GM23248 (cell line): ENCODE data around the gene MMP14. TPM values are rescaled to one million over a fixed set of nuclear protein-coding genes. Genes with fewer than 3 reads are reported as not detected.
"Not testable (repeated sequence)": the region's sequence is repeated elsewhere in the genome, so short reads cannot be mapped to it uniquely, and the experiment has no call there.

Experiments used
- DNase-seq: peaks from one replicate; pipeline ENCODE4 v3.0.0-alpha.2; 2015
- H2AFZ ChIP-seq: fragments of 200-600 bp; sonication (generic); 2 replicates; pipeline ENCODE4 v1.6.1; 2016; ENCODE audit warnings: antibody characterized with exemption
- H3F3A ChIP-seq: fragments of 200-600 bp; sonication (generic); 2 replicates; pipeline ENCODE4 v1.6.1; 2016; ENCODE audit warnings: mild to moderate bottlenecking, antibody characterized with exemption, mixed run types; ENCODE audit not compliant: insufficient read depth
- H3K27ac ChIP-seq: fragments of 200-600 bp; sonication (generic); 2 replicates; pipeline ENCODE4 v1.5.1; 2016; ENCODE audit warnings: mild to moderate bottlenecking
- H3K27me3 ChIP-seq: fragments of 200-600 bp; sonication (generic); replicated peaks from 2 replicates; pipeline ENCODE4 v1.6.1; 2016; ENCODE audit warnings: mild to moderate bottlenecking; ENCODE audit not compliant: insufficient read depth
- H3K36me3 ChIP-seq: fragments of 200-600 bp; sonication (generic); 2 replicates; pipeline ENCODE4 v1.6.1; 2016; ENCODE audit warnings: low read depth, mild to moderate bottlenecking
- H3K4me1 ChIP-seq: fragments of 200-600 bp; sonication (generic); 2 replicates; pipeline ENCODE4 v1.6.1; 2016; ENCODE audit warnings: mild to moderate bottlenecking; ENCODE audit not compliant: insufficient read depth
- H3K4me2 ChIP-seq: fragments of 200-600 bp; sonication (generic); one replicate; pipeline ENCODE4 v1.6.1; 2016; ENCODE audit warnings: mild to moderate bottlenecking; ENCODE audit not compliant: unreplicated experiment
- H3K4me3 ChIP-seq: fragments of 200-600 bp; sonication (generic); 2 replicates; pipeline ENCODE4 v1.5.1; 2016; ENCODE audit warnings: mild to moderate bottlenecking
- H3K79me2 ChIP-seq: fragments of 200-600 bp; sonication (generic); 2 replicates; pipeline ENCODE4 v1.6.1; 2016; ENCODE audit warnings: mild to moderate bottlenecking; ENCODE audit not compliant: insufficient read depth
- H3K9ac ChIP-seq: fragments of 200-600 bp; sonication (generic); 2 replicates; pipeline ENCODE4 v1.6.1; 2016; ENCODE audit warnings: mild to moderate bottlenecking
- H3K9me2 ChIP-seq: fragments of 200-600 bp; sonication (generic); 2 replicates; pipeline ENCODE4 v1.6.1; 2016; ENCODE audit warnings: mixed run types, mild to moderate bottlenecking, moderate library complexity; ENCODE audit not compliant: insufficient read depth
- H3K9me3 ChIP-seq: fragments of 200-600 bp; sonication (generic); one replicate; pipeline ENCODE4 v1.6.1; 2017; ENCODE audit warnings: low read depth
- H4K20me1 ChIP-seq: fragments of 200-600 bp; sonication (generic); 2 replicates; pipeline ENCODE4 v1.6.0; 2016; ENCODE audit not compliant: insufficient read depth
- EZH2 ChIP-seq: fragments of 200-600 bp; sonication (generic); IDR thresholded peaks from 2 replicates; pipeline ENCODE4 v1.6.1; 2018; ENCODE audit warnings: antibody characterized with exemption, mild to moderate bottlenecking; ENCODE audit not compliant: insufficient read depth, poor library complexity, severe bottlenecking
- EZH2phosphoT487 ChIP-seq: fragments of 200-600 bp; sonication (generic); IDR thresholded peaks from 2 replicates; pipeline ENCODE4 v1.6.1; 2018; ENCODE audit warnings: antibody characterized with exemption, moderate library complexity, mild to moderate bottlenecking, low read depth; ENCODE audit not compliant: insufficient read depth
- WGBS, 2 experiments: methylation state at CpG; one replicate each; pipeline ENCODE4 v1.1.6; 2015 to 2017; ENCODE audit warnings: low lambda C conversion rate in 2 of 2, low coverage in 1 of 2; ENCODE audit errors: missing lambda C conversion rate in 2 of 2; 5-methylcytosine and 5-hydroxymethylcytosine counted together
- in situ Hi-C: fragments of 300-500 bp; cut with MboI; formaldehyde crosslinking; loops from 2 replicates; pipeline ENCODE4 v1.15.0; 2020
- polyA plus RNA-seq: library from polyadenylated mRNA; unstranded; fragments of >200 nt; fragmentation: Nextera tagmentation; extraction: Ambion mirVana; gene quantifications from 2 replicates; pipeline ENCODE4 v1.2.1, GENCODE V29; 2016
- total RNA-seq: library from RNA; depleted of rRNA; stranded (reverse); fragments of >200 nt; shearing (Covaris generic); gene quantifications from 2 replicates; pipeline ENCODE4 v1.2.3, GENCODE V29; 2014

The MMP14 gene
- total and polyA plus RNA-seq, 2 experiments from 2014 or later, result 50.1 to 450 TPM

DNA sequence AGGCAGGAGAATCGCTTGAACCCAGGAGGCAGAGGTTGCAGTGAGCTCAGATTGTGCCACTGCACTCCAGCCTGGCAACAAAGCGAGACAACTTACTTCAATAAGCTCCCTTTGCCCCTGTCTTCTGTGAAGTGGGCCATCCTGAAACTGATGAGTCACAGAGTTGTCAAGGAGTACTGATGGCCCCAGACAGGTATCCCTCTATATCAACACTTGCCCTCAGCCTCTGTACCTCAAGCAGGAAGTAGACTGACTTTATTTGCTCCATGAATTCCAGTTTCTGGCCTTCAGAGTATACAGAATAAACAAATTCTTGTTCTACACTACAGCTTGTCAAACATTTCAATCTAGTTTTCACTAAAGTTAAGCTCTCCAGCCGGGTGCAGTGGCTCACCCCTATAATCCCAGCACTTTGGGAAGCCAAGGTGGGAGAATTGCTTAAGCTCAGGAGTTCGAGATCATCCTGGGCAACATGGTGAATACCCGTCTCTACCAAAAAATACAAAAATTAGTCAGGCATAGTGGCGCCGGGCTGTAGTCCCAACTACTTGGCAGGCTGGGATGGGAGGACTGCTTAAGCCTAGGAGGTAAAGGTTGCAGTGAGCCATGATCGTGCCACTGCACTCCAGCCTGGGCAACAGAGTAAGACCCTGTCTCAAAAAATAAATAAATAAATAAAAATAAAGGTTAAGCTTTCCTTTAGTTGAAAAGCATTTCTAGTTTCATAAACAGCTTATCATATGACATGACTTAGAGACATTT, 18.8 kb downstream of the MMP14 start:
- no peak overlapping the region for H3K4me2 ChIP-seq
- no peak overlapping the region for H2AFZ ChIP-seq
- H3K27me3 ChIP-seq, result no peaks in the 10 kb centered on the region
- H3K4me1 ChIP-seq, result peaks cover 25% of the 10 kb centered on the region
- H3K9me2 ChIP-seq, result no peaks in the 10 kb centered on the region
- no peak overlapping the region for H3K27ac ChIP-seq
- H3K79me2 ChIP-seq, result no peaks in the 10 kb centered on the region
- peaks cover 21% of the 10 kb centered on the region for H3F3A ChIP-seq
- no peak for DNase-seq
- H3K9ac ChIP-seq, result no peak overlapping the region
- no peak overlapping the region for H3K4me3 ChIP-seq
- no peaks in the 10 kb centered on the region for H3K36me3 ChIP-seq
- TF ChIP-seq EZH2phosphoT487 (no peak), EZH2 (no peak)
- no peaks in the 10 kb centered on the region for H4K20me1 ChIP-seq
- in situ Hi-C loops, result loop anchor here (10.0 kb wide), 1 partner anchor 290 kb away; no protein-coding TSS in a partner anchor
- no peaks in the 10 kb centered on the region for H3K9me3 ChIP-seq
- WGBS, 2 experiments, result 85 to 87% methylated on average over 8 of the region's 8 CpGs

DNA sequence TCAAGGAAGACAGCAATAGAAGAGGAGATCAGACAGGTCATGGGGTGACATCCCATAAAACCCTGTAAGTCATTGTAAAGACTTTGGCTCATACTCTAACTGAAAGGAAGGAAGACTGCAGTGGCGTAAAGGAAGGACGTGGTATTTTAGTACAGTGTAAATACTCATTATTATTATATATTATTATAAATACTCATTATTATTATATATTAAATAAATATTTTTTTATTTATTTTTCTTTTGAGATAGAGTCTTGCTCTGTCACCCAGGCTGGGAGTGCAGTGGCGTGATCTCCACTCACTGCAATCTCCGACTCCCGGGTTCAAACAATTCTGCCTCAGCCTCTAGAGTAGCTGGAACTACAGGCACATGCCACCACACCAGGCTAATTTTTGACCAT, 20.0 kb downstream of the MMP14 start:
- Histone ChIP-seq H3F3A (peaks cover 14% of the 10 kb centered on the region), H4K20me1 (no peaks in the 10 kb centered on the region), H3K4me1 (peaks cover 15% of the 10 kb centered on the region), H3K9me3 (no peaks in the 10 kb centered on the region), H3K27me3 (no peaks in the 10 kb centered on the region), H3K9ac (no peak overlapping the region), H2AFZ (no peak overlapping the region), H3K79me2 (no peaks in the 10 kb centered on the region), H3K27ac (no peak overlapping the region), H3K4me2 (no peak overlapping the region), H3K36me3 (no peaks in the 10 kb centered on the region), H3K4me3 (no peak overlapping the region), H3K9me2 (no peaks in the 10 kb centered on the region)
- no peak for DNase-seq
- 99 to 100% methylated on average over 5 of the region's 5 CpGs for WGBS, 2 experiments
- TF ChIP-seq EZH2, result no peak
- no peak for TF ChIP-seq EZH2phosphoT487
- in situ Hi-C loops, result loop anchor here (10.0 kb wide), 1 partner anchor 292 kb away; no protein-coding TSS in a partner anchor

DNA sequence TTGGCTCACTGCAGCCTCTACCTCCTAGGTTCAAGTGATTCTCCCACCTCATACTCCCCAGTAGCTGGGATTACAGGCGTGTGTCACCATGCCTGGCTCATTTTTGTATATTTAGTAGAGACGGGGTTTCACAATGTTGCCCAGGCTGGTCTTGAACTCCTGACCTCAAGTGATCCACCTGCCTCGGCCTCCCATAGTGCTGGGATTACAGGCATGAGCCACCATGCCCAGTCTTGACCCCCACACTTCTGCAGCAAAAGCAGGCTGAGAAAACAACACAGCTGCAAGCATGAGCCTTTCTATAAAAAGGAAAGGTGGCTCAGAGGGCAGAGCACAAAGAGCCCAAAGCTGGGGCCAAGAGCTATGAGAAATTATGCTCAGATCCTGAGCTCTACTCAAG, 24.0 kb downstream of the MMP14 start:
- H3K9me2 ChIP-seq, H3K27me3 ChIP-seq, H3K4me3 ChIP-seq, H3K9ac ChIP-seq, H3K79me2 ChIP-seq, H3K4me2 ChIP-seq, H2AFZ ChIP-seq, H4K20me1 ChIP-seq, H3K4me1 ChIP-seq, H3K36me3 ChIP-seq, H3K27ac ChIP-seq, DNase-seq, H3F3A ChIP-seq, in situ Hi-C loops, H3K9me3 ChIP-seq: not testable (repeated sequence)
- 26 to 27% methylated on average over 3 of the region's 3 CpGs for WGBS, 2 experiments

DNA sequence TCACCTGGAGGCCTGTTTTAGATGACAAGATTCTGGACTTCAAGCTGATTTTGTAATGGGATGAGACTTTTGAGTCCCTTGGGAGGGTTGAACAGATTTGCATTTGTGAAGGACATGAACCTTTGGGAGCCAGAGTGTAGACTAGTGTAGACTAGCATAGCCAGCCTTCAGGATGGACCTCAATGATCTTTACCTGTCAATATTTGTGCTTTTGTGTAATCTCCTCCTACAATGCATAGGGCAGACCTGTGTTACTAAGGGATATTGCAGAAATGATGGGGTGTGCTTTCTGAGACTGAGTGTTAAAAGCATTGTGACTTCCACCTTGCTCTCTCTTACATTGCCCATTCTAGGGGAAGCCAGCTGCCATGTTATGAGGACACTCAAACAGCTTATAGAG, 25.3 kb downstream of the MMP14 start:
- Histone ChIP-seq H3K79me2 (no peaks in the 10 kb centered on the region), H2AFZ (no peak overlapping the region), H3K27ac (no peak overlapping the region), H3K9me3 (no peaks in the 10 kb centered on the region), H3K9me2 (no peaks in the 10 kb centered on the region), H3K36me3 (no peaks in the 10 kb centered on the region), H3K4me1 (no peaks in the 10 kb centered on the region), H3K4me3 (no peak overlapping the region), H3K27me3 (no peaks in the 10 kb centered on the region), H3K9ac (no peak overlapping the region), H3K4me2 (no peak overlapping the region), H3F3A (no peaks in the 10 kb centered on the region), H4K20me1 (no peaks in the 10 kb centered on the region)
- in situ Hi-C loops, result no loop called here
- no peak for TF ChIP-seq EZH2phosphoT487
- no peak for TF ChIP-seq EZH2
- DNase-seq, result no peak

DNA sequence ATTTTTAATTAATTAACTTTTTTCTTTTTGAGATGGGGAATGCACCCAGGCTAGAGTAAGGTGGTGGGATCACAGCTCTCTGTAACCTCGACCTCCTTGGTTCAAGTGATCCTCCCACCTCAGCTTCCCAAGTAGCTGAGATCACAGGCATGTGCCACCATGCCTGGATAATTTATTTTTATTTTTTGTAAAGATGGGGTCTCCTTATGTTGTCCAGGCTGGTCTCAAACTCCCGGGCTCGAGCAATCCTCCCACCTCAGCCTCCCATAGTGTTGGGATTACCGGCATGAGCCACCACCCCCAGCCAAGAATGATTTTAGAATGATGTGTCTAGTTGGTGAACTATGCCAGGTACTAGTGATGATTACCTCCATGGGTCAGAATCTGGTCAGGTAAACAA, 28.6 kb downstream of the MMP14 start:
- Histone ChIP-seq H3K4me2 (no peak overlapping the region), H2AFZ (no peak overlapping the region), H3K27me3 (no peaks in the 10 kb centered on the region), H3K79me2 (no peaks in the 10 kb centered on the region), H3K27ac (no peak overlapping the region), H3K36me3 (no peaks in the 10 kb centered on the region), H3F3A (no peaks in the 10 kb centered on the region), H3K4me3 (no peak overlapping the region), H3K9me2 (no peaks in the 10 kb centered on the region), H3K9me3 (no peaks in the 10 kb centered on the region), H3K4me1 (no peaks in the 10 kb centered on the region; the same call in 1 of the 2 replicates), H3K9ac (no peak overlapping the region), H4K20me1 (no peaks in the 10 kb centered on the region)
- no peak for TF ChIP-seq EZH2phosphoT487
- TF ChIP-seq EZH2, result no peak
- in situ Hi-C loops, result no loop called here
- DNase-seq, result no peak
- 68% methylated on average over 4 of the region's 4 CpGs for WGBS, 2 experiments
